HFFc6 (cell line): ENCODE measurements around the gene PDSS1. TPM values are rescaled to one million over a fixed set of nuclear protein-coding genes. Genes with fewer than 3 reads are reported as not detected.
A peak's percentile ranks its signal among the peaks of the same experiment; 100 is the strongest.
"Not testable (repeated sequence)": the region's sequence is repeated elsewhere in the genome, so short reads cannot be mapped to it uniquely, and the experiment has no call there.

Experiments
- DNase-seq: peaks from one replicate; pipeline ENCODE4 v3.0.0-alpha.2; 2018
- H3K27ac Mint-ChIP-seq: 2 replicates; pipeline ENCODE4 v1.8.0; 2020; ENCODE audit warnings: mild to moderate bottlenecking, mixed read lengths
- H3K27me3 Mint-ChIP-seq: 2 replicates; pipeline ENCODE4 v1.8.0; 2021; ENCODE audit warnings: mild to moderate bottlenecking, moderate library complexity, mixed read lengths; ENCODE audit not compliant: insufficient read depth
- H3K36me3 Mint-ChIP-seq: 2 replicates; pipeline ENCODE4 v1.8.0; 2021; ENCODE audit warnings: low read depth, mixed read lengths
- H3K4me1 Mint-ChIP-seq: 2 replicates; pipeline ENCODE4 v1.8.0; 2020; ENCODE audit warnings: low read depth, mixed read lengths
- H3K4me3 Mint-ChIP-seq: 2 replicates; pipeline ENCODE4 v1.8.0; 2020; ENCODE audit warnings: mild to moderate bottlenecking, moderate library complexity, mixed read lengths
- H3K9me3 Mint-ChIP-seq: 2 replicates; pipeline ENCODE4 v1.8.0; 2020; ENCODE audit warnings: mild to moderate bottlenecking, mixed read lengths
- CTCF ChIP-seq: fragments of 200-600 bp; sonication (generic); IDR thresholded peaks from 2 replicates; pipeline ENCODE4 v1.5.0; 2021; ENCODE audit warnings: antibody characterized with exemption, mild to moderate bottlenecking
- long read RNA-seq: library from polyadenylated mRNA; unstranded; transcript quantifications from one replicate; pipeline ENCODE4 v2.0.0, GENCODE V29; 2019
- total RNA-seq, 6 experiments: library from RNA; stranded (reverse); fragmentation: NEBNext Ultra II Directional; extraction: Animal tissue kit (Norgen Biotek cat#: 25700); gene quantifications; 2 replicates in 1 of 6; 3 replicates in 5 of 6; pipeline ENCODE4 v1.2.3, GENCODE V29; 2021

Gene PDSS1
- 1 to 10 TPM; 5.0 to 9.7 (median 7.5) TPM for total RNA-seq
- long read RNA-seq, transcript PDSS1-201 (12 exons, 1,626 nt), result major isoform, 8 of 10 reads
- long read RNA-seq, partial matches to known transcripts, result 1 of 10 reads
- long read RNA-seq, other reads (novel, unspliced or antisense), result 1 of 10 reads

GRCh38 chr10:26697163-26697921 lies at the start of gene PDSS1:
Gene PDSS1 (plus strand): TSS chr10:26697701. CDS start chr10:26697712, 11 bp downstream.
- H3K4me1 Mint-ChIP-seq, result peaks cover 47% of the 10 kb centered on the region
- peaks cover 15% of the 10 kb centered on the region for H3K36me3 Mint-ChIP-seq
- no peak for TF ChIP-seq CTCF
- H3K27me3 Mint-ChIP-seq, result no peaks in the 10 kb centered on the region
- H3K4me3 Mint-ChIP-seq, result peak within 1 kb of the TSS; percentile 94
- peak within 1 kb of the TSS; percentile 89 for H3K27ac Mint-ChIP-seq
- peak; percentile 43 for DNase-seq
- H3K9me3 Mint-ChIP-seq, result no peaks in the 10 kb centered on the region

DNA sequence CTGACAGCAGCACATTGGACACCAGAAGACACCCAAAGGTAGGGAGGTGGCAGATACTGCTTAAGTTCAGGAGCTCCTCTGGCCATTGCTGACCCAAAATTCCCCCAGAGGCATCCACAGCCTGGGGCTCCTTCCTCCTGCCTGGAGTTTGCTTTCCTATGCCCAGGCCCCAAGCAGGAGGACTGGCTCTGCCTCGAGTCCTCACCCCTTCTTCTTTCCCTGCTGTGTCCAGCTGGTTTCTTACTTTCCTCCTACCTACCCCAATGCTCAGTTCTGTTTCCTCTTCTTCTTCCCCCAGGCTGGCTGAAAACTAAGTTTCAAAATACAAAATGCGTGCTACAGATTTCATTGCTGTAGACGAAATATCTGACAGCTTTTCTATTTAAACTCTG lies 49.3 kb upstream of the PDSS1 start:
- H3K36me3 Mint-ChIP-seq, H3K27me3 Mint-ChIP-seq, DNase-seq, H3K9me3 Mint-ChIP-seq, H3K4me3 Mint-ChIP-seq, H3K27ac Mint-ChIP-seq, H3K4me1 Mint-ChIP-seq: not testable (repeated sequence)

GRCh38 chr10:26650406-26650805 lies 47.1 kb upstream of the PDSS1 start:
- no peak for DNase-seq
- Mint-ChIP-seq H3K36me3 (no peaks in the 10 kb centered on the region), H3K4me1 (no peaks in the 10 kb centered on the region), H3K4me3 (no peak overlapping the region), H3K27ac (no peak overlapping the region), H3K27me3 (peaks cover 5% of the 10 kb centered on the region), H3K9me3 (no peaks in the 10 kb centered on the region)
- no peak for TF ChIP-seq CTCF

- not testable (repeated sequence) for H3K36me3 Mint-ChIP-seq, H3K9me3 Mint-ChIP-seq, H3K27me3 Mint-ChIP-seq, H3K4me1 Mint-ChIP-seq, H3K27ac Mint-ChIP-seq, H3K4me3 Mint-ChIP-seq, DNase-seq
Observed at GRCh38 chr10:26651476-26651875, 46.0 kb upstream of the PDSS1 start.

- Mint-ChIP-seq H3K4me1 (no peaks in the 10 kb centered on the region), H3K27me3 (peaks cover 5% of the 10 kb centered on the region), H3K9me3 (no peaks in the 10 kb centered on the region), H3K4me3 (no peak overlapping the region), H3K36me3 (no peaks in the 10 kb centered on the region), H3K27ac (no peak overlapping the region)
- no peak for TF ChIP-seq CTCF
- DNase-seq, result no peak
Observed at GRCh38 chr10:26653004-26653403, 44.5 kb upstream of the PDSS1 start.

DNA sequence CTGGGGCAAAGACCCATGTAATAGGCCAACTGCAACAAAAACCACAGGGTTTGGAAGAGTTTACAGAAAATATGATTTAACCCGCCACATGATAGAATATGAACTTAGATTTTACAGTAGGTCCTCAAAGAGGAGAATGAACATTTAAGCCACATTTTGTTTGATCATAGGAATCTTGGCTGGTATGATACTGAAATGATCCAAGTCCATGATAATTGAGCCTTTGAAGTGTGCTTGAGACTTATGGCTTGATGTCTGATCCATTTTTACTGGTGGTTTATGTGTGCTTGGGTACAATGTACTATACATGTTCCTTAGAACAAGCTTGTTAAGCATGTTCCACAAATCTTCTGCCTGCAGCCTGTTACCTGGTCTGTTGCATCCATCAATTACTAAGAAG lies 41.8 kb upstream of the PDSS1 start:
- Mint-ChIP-seq H3K36me3 (no peaks in the 10 kb centered on the region), H3K4me3 (no peak overlapping the region), H3K27ac (no peak overlapping the region), H3K27me3 (peaks cover 3% of the 10 kb centered on the region; the same call in 1 of the 2 replicates), H3K4me1 (no peaks in the 10 kb centered on the region), H3K9me3 (no peaks in the 10 kb centered on the region)
- DNase-seq, result no peak
- TF ChIP-seq CTCF, result no peak
